HG03097 (cell line): ENCODE data around the gene PEX12.
"Not testable (repeated sequence)": the region's sequence is repeated elsewhere in the genome, so short reads cannot be mapped to it uniquely, and the experiment has no call there.

ENCODE experiments used
- ATAC-seq: cut with Tn5 transposase; IDR thresholded peaks from one replicate; pipeline ENCODE4 v1.9.1; 2021; ENCODE audit not compliant: unreplicated experiment, low FRiP score

PEX12 gene

DNA sequence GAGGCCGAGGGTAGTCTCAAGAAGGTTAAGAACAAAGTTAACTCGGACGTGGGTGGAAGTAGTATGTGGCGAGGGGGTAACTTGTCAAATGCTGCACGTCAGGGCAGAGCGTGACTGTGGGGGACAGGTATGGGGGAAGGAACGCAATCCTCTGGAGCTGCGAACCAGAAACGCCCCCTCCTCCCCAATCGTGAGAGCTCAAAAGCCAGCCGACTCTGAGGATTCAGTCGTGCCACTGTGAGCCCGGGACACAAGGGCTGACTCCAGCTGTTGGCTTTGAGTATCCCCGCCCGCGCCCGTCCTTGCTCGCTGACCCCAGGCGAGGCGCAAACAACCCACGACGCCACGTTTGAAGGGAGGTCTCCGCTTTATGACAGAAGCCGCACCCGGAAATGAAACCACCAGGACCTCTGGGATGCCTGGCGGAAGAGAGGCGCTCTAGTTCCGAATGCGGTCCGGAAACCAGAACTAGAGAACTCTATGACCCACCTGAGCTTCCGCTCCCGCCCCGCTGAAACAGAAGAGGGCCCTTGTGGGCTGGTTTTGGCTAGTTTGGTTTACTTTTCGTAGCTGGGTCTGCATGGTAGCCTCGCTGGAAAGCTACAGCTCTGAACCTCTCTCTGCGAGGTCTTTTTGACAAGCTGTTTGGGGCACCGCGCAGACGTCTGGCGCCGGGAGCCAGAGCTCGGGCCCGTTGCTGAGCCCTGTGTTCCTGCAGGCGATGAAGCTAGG, at the start of gene PEX12:
Gene PEX12 (minus strand): TSS at position 375 of the 732 bp plus-strand sequence. CDS start 550 bp downstream, outside the sequence.
- ATAC-seq, result peak; percentile 76

DNA sequence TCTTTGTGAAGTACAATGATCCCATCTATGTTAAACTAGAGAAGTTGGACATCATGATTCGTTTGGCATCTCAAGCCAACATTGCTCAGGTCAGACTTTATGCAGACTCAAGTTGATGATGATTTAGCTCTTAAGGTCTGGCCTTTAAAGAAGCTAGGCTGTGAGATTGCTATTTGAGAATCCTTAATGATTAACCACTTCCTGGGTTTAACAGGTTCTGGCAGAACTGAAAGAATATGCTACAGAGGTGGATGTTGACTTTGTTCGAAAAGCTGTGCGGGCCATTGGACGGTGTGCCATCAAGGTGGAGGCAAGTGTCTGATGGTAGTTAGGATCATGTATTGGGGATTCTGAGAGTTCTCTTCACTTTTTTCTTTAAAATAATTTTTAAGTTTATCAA, 49.0 kb upstream of the PEX12 start:
- no peak for ATAC-seq

DNA sequence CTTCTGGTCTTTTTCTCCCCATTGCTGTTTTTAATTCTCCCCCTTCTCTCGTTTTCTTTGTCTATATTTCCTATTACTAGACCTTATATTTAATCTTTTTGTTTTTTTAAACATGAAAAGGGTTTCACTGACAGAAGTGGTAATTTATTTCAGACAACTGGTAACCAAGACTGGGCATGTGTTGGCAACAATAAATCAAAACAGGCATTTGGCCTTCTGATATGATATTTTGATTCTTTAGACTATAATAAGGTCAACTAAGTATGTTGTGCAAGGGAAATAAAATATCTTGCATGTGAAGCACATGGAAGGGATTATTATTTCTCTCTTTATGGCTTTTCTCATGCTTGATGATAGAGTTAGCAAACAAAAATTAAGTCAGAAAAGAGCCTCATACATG, 43.4 kb upstream of the PEX12 start:
- ATAC-seq, result no peak

DNA sequence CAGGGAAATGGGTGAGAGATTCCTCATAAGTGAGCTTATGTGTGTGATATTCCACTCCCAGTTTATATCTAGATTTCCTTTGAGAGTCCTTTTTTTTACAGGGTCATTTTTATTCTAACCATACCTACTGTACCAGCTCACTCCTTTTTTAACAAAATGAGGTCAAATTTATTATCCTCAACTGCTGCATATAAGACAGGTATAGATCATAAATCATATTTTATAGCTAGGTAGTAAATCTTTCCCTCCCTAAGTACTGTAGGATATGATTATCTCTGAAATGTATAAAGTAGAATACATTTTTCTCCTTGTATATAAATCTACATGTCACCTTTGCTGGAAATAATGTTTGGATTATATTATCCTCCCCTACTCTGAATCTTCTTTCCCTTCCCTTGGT, 40.3 kb upstream of the PEX12 start:
- ATAC-seq, result no peak

DNA sequence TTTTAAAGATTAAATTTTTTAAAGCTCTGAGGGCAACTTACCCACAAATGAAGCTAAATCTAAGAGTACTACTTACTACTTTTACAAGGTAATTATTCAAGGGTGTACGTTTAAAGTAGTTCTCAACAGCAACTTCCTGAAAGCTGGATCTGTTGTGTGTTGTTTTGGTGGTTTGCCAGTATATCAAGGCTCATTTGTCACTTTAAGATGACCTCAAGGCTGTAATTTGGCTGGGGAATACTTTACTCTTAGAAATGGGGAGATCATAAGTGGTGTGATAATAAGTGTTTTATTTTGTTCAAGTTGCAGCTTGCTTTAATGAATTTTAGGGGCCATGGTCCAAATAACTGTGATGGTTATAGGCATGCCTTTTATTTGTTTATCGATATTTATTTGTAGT, 39.1 kb upstream of the PEX12 start:
- no peak for ATAC-seq

DNA sequence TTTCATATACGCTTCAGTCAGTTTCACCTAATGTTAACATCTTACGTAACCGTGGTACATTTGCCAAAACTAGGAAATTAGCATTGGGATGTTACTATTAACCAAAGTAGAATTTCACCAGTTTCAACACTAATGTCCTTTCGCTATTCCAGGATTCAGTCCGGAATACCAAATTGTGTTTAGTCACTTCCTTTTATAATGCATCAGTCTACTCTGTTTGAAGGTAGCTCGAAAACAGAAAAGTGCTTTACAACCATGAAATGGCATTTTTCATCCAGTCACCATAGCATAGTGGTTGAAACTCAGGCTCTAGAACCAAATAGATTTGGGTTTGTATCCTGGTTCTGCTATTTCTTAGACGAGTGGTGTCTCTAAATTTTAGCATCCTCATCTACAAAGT, 38.2 kb upstream of the PEX12 start:
- ATAC-seq, result no peak

DNA sequence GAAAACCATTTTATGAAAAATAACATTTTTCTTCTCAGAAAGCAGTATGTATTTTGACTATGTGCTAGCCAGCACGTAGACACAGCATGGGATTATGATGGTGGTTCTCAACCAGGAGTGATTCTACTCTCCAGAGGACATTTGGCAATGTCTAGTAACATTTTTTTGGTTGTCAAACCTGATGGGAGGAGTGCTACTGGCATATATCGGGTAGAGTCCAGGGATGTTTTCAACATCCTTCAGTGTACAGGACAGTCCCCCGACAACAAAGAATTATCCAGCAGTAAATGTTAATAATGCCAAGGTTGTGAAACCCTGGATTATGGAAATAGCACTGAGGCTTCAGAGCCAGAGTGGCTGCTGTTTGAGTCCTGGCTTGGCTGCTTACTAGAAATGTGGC, 36.4 kb upstream of the PEX12 start:
- no peak for ATAC-seq

DNA sequence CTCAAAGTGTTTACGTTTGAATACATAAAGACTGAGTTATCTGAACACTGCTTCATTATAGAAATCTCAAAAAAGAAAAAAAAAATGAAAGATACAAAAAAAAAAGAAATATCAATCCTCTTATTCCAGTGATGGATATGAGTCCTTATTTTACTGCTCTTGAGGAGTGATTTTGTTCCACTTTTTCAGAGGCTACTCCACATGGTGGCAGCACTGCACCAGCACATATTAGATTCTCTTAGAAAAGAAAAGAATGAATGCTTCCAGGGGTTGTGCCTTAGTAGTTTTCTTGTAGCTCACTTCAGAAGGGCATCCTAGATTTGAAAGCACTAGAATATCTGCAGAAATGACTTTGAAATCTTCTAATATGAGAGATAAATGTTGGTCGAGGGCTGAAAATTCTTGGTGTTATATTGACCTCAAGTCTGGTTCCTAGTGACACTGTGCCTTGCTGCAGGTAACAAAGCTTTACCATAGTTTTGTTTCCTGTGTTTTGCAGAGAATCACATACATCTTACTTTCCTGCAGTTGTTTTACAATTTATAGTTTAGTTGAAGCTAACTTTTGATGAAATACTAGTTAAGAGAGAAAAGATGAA, 34.7 kb upstream of the PEX12 start:
- ATAC-seq, result no peak

DNA sequence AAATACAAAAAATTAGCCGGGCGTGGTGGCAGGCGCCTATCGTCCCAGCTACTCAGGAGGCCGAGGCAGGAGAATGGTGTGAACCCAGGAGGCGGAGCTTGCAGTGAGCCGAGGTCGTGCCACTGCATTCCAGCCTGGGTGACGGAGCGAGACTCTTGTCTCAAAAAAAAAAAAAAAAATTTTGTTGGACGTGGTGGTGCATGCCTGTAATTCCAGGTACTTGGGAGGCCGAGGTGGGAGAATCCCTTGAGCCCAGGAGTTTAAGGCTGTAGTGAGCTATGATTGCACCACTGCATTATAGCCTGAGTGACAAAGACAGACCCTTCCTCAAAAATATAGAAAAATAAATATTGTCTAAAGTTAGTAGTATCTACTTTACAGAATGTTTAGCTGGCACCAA, 32.4 kb upstream of the PEX12 start:
- ATAC-seq, result not testable (repeated sequence)

DNA sequence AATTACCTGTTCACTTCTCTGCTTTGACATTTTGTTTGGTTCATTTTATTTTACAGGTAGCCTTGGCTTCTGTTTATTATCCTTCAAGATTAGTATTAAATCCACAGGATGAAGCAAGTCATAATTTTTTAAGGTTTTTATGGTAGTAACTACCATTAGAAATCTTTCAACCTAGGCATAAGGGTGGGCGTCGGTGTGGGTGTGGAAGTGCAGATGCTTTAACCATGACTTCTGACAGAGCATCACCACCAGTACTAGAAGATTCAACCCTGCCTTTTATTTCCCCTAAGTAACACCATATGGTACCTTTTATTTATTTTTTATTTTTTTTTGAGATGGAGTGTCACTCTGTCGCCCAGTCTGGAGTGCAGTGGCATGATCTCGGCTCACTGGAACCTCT, 31.5 kb upstream of the PEX12 start:
- ATAC-seq, result no peak

DNA sequence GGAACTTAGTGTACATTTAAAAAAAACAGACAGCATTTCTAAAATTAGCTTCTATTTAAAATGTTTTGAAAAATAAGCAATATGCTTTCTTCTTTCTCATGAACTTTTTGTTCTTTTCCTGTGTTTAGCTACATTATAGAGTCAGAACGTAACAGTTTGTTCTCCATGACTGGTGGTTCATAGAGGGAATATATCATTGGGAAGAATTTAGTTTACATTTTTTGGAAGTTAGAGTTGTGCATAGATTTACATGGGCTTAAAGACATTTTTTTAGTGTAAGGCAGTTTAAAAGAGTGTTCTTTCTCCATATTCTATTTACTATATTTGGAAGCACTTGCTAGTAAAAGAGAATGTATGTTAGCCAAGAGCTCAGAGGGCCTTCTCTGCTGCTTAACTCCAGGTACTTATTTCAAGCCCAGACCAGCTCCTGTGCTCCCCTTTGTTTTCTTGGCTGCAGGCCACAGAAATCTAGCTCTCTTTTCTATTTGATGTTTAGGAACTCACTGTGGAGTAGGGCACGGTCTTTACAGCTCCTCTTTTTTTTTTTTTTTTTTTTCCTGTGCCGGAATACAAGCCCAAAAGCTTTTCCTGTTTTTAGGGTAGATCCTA, 29.0 kb upstream of the PEX12 start:
- no peak for ATAC-seq

DNA sequence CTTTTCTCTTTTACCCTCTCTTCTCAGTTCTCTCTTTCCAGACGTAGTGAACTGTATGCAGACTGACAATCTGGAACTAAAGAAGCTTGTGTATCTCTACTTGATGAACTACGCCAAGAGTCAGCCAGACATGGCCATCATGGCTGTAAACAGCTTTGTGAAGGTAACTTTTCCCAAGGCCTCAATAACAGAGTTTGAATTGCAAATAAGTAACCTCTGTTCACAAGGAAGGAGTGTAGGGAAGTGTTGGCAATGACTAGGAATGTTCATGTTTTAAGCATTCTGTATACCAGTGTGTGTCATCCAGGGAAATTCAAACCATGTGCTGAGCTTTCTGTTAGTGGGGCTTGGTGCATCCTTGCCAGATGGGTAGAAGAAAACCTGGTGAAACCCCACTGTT, 27.3 kb upstream of the PEX12 start:
- ATAC-seq, result no peak

DNA sequence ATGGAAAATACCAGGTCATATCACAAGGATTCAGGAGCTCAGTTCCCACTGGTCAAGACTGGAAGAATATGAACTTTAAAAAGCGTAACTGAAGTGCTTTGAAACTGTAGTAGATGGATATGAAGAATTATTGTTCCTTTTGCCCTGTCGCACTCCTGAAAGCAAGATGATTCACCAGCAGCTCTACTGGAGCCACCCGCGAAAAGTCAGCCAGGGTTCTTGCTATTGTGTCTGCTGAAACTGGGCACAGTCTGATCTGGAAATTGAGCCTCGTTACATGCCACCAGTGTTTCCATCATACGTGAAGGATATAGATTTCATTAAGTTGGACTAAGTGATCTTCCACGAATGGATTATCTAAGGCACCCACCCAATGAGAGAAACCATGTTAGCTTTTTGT, 25.3 kb upstream of the PEX12 start:
- ATAC-seq, result no peak

DNA sequence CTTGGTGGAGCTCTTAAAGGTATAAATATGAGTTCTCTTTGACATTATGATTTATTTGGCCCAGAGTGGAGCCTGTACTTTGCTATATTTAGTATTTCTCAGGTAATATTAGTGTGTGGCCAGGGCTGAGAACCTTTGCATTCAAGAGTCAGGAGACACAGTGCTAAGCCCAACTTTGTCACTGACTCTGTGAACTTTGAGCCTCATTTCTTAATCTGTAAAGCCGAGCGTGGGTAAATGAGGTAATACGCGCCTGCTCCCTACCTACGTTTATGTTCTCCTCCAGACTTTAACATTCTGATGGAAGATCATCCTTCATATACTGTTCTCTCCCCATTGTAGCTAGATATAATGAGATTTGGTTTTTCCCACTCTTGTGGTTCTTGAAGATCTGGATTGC, 19.2 kb upstream of the PEX12 start:
- ATAC-seq, result no peak

DNA sequence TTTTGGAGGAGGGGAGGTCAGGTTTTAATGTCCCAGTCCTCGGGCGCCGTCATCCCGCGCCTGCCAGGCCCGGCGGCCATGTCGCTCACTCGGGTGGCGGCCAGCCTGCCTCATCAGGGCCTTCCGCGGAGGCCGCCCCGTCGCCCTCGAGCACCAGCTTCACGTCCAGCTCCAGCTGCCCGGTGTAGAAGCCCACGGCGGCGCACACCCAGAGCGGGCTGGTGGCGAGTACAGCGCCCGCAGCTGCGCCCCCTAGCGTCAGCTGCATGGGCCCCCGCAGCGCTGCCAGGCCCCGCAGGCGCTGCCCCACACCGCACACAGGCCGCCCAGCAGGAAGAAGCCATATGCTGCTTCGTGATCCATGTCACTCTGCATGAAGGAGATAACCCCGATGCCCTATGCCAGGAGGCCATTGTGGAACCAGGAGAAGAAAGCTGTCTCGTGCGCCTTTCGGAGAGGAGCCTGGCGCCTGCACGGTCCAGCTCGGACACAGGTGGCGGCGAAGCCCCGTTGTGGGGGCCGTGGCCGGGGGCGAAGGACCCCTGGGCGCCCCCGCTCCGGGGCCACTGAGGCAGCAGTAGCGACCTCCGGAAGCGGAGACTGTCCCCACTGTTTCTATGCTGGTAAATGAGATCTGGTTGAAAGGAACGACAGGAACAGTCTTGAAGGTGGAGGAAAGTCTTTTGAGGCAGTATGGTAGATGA, 18.3 kb upstream of the PEX12 start:
- no peak for ATAC-seq

DNA sequence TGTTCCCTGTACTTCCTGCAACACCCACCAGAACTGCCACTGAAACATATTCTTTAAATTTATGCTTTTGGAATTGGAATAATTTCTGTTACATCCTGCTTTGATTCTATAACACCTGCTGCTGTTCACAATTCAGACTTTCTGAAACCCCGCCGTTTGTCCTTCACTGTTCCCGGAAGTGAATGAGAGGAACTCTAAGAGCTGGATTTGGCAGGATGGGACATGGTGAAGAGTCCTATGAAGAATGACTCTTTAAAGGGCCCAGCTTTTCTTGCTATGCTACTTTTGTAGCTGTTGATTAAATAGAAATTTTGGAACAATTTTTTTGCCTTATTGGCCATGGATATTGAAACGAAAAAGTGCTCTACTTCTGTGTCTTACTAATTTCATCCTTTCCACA, 17.7 kb upstream of the PEX12 start:
- ATAC-seq, result no peak

DNA sequence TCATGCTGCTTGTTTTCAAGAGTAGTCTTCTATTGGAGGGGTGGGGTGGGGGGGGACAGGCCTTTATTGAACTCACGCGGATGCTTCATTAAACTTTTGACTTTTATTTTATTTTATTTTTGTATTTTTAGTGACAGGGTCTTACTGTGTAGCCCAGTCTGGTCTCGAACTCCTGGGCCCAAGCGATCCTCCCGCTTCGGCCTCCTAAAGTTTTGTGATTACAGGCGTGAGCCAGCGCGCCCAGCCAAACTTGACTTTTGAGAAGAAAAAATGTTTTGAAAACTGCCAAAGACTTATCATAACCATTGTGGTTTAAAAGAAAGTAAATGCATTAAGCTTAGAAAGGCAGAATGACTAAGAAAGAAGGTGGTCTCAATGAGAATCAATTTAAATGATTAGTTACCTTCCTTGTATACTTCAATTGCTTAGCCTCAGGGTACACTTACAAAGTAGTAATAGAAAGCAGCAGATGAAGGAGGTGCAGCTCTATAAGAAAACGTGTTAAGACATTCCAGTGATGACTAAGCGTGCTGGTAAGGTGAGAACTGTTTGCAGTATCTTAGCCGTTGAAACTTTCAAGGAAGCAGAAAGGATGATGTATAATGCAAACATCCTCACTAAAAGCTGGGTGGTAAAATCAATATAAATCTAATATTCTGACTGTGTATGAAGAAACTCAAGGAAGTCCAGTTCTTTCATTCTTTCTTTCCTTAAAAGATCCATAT, 10.0 kb upstream of the PEX12 start:
- no peak for ATAC-seq

DNA sequence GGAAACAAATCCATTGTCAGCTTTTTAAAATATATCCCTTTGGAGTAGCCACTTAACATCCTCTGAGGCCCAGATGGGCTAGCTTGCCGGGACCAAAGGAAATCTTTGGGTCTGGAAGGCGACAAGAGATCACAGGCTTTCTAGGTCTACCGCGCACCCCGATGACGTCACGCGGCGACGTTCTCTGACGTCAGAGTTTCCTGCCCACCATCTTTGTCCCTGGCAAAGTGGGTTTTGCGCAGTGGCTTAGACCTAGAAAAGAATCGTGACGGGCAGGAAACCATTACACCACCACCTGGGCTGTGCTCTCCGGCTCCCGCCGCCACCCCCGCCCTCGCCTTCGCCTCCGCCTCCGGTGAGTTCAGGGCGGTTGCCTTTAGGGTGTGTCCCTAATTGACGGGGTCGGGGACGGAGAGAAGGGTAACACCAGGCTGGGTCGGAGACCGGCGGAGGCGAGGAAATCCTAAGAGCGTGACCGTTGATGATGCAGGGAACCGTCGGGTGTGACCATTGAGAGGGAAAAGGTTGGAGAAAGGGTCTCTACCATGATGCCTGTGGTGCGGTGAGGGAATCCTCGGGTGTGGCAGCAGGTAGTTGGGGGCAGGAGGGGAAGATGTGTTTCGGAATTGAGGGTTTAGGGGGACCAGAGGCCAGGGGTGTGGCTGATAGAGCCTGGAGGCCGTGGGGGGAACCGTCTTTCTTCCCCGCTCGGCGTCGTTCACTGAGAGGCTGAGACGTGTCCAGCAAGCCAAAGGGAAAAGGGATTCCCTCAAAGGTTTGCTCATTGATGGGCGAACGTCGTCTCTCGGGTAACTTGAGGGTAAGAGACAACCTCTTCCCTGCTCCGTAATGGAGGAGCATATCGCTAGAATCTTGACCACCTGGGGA, 8.9 kb upstream of the PEX12 start, which contains the start of gene AP2B1:
Gene AP2B1 (plus strand): TSS at position 249 of the 888 bp plus-strand sequence. CDS start 6,709 bp downstream, outside the sequence.
- peak; percentile 72 for ATAC-seq

DNA sequence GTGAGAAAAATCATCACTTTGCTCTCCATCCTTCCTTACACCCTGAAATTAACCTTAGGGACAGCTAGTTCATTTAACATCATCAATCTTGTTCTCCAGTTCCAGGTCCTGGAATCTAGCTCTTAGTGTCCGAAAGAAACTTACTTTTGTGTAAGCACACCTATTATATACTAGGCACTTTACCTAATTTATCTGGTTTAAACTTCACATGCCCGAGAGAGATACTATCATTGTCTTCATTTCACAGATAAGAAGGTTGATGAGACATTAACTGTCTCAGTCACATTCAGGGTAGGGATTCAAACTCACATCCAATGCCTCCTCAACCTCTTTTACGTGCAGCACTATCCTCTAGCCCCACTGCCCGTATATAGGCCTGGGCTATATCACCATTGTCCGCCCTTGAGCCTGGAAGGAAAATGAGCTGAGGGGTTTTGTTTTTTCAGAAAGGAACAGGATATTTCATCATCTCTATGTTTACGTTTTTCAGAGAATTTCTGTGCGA, 8.2 kb upstream of the PEX12 start:
- no peak for ATAC-seq

DNA sequence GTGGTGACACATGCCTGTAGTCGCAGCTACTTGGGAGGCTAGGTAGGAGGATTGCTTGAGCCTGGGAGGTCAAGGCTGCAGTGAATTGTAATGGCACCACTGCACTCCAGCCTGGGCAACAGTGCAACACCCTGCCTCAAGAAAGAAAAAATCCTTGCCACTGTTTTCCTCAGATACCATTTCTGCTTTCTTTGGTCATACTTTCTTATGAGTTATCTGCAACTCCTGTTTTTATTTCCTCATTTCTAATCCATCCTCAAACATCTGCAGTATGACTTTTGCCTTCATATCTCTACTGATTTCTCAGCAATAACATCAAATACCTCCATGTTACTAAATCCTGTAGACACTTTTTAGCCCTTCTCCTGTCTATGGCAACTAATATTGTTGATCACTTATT, 5.7 kb upstream of the PEX12 start:
- no peak for ATAC-seq
